ENCODE data around the gene JUN. TPM values are rescaled to one million over a fixed set of nuclear protein-coding genes. Genes with fewer than 3 reads are reported as not detected.

The JUN gene
- total and polyA plus RNA-seq, 2 of the 13 experiments (the other 11 are each of a cell fraction or from before 2014, with no cell fraction given), result 18.2 to 22.3 TPM

- no peak for TF ChIP-seq ZNF816 (CRISPR knock-in tag; IDR thresholded peaks at IDR 0.05; ENCODE audit: borderline replicate concordance)
- TF ChIP-seq ZNF839 (CRISPR knock-in tag; IDR thresholded peaks at IDR 0.05; ENCODE audit: borderline replicate concordance), result no peak
- TF ChIP-seq ZNF431 (CRISPR knock-in tag; IDR thresholded peaks at IDR 0.05; ENCODE audit: borderline replicate concordance, low read depth), result no peak
- TF ChIP-seq ZSCAN25 (CRISPR knock-in tag; IDR thresholded peaks at IDR 0.05), result no peak
- no peak for TF ChIP-seq DNMT1 (CRISPR knock-in tag; IDR thresholded peaks at IDR 0.05)
- no peak for TF ChIP-seq ZNF747 (CRISPR knock-in tag; IDR thresholded peaks at IDR 0.05; ENCODE audit: borderline replicate concordance)
- no peak for TF ChIP-seq GMEB2 (CRISPR knock-in tag; IDR thresholded peaks at IDR 0.05; ENCODE audit: low read depth)
- no peak for TF ChIP-seq PPARG (CRISPR knock-in tag; conservative IDR thresholded peaks at IDR 0.05)
These were observed 7.3 kb upstream of the JUN start (continued) for GRCh38 chr1:58791106-58791505.

GRCh38 chr1:58789996-58790660, 6.3 kb upstream of the JUN start:
- WGBS (ENCODE audit: low lambda C conversion rate), result 7% methylated on average over 1 of the region's 1 CpG
- no peak overlapping the region for H3K4me2 ChIP-seq (ENCODE audit: low read depth, low read length)
- CTCF ChIA-PET (ENCODE audit: low intra/inter-chr PET ratio, low total read pairs), result no interaction called here
- intact Hi-C loops (cut with micrococcal nuclease; ENCODE audit: unreplicated experiment) (loop anchor here (10.0 kb wide), 4 partner anchors 355 to 905 kb away; no protein-coding TSS in a partner anchor), in situ Hi-C loops (cut with HindIII; ENCODE audit: extremely low pct_ligation_motif_present, low pct_unique_long_range_greater_than_20kb) (loop anchor here (5.0 to 10.0 kb wide), 3 partner anchors 92 to 505 kb away; partner anchors contain the start of gene FGGY)
- H2AFZ ChIP-seq (ENCODE audit: low read length), result no peak overlapping the region
- no peak overlapping the region for H3K9ac ChIP-seq (ENCODE audit: insufficient read depth, low read depth, low read length)
- no peak overlapping the region for H3K4me3 ChIP-seq (replicated peaks in 1 of 3; ENCODE audit: insufficient read depth in 1 of 3, low read depth in 2 of 3, low read length in 3 of 3)
- FAIRE-seq (no peak), DNase-seq (ENCODE audit: low spot score) (no peak), ATAC-seq (no peak)
- H4K20me1 ChIP-seq (ENCODE audit: insufficient read depth, low read length), result no peaks in the 10 kb centered on the region
- H3K9me3 ChIP-seq (ENCODE audit: low read length), result no peaks in the 10 kb centered on the region
- no peaks in the 10 kb centered on the region; a peak in 1 of 5 replicates for H3K27me3 ChIP-seq (ENCODE audit: control insufficient read depth in 1 of 2, insufficient read depth in 2 of 2, low read length in 2 of 2)
- no TSS peak for BruUV-seq (replicated peaks)
- H3K79me2 ChIP-seq (ENCODE audit: insufficient read depth, low read length), result no peaks in the 10 kb centered on the region
- no peaks in the 10 kb centered on the region for H3K36me3 ChIP-seq (replicated peaks in 1 of 2; ENCODE audit: control insufficient read depth in 1 of 2, insufficient read depth in 2 of 2, low read length in 2 of 2)
- TF ChIP-seq CREM (IDR thresholded peaks at IDR 0.05) (no peak), CREM (CRISPR knock-in tag; IDR thresholded peaks at IDR 0.05) (no peak), ADNP (CRISPR knock-in tag; IDR thresholded peaks at IDR 0.05) (no peak), CHCHD3 (CRISPR knock-in tag; IDR thresholded peaks at IDR 0.05) (no peak), NFAT5 (CRISPR knock-in tag; IDR thresholded peaks at IDR 0.05) (no peak)
- POLR2A ChIA-PET, result no interaction called here
- H3K4me1 ChIP-seq (ENCODE audit: insufficient read depth, low read length), result peaks cover 9% of the 10 kb centered on the region
- H3K27ac ChIP-seq (ENCODE audit: extremely low read length, insufficient read depth, low read length), result no peak overlapping the region

Measured in HepG2 (cell line).